RKO (cell line): ENCODE results near the gene ZNF613.
A peak's percentile ranks its signal among the peaks of the same experiment; 100 is the strongest.
"Not testable (repeated sequence)": the region's sequence is repeated elsewhere in the genome, so short reads cannot be mapped to it uniquely, and the experiment has no call there.

ENCODE experiments used
- DNase-seq: peaks from one replicate; pipeline ENCODE4 v3.0.0-alpha.2; 2016; ENCODE audit warnings: low spot score

The ZNF613 gene

GRCh38 chr19:51926784-51927741 lies at the start of gene ZNF613:
Gene ZNF613 (plus strand): TSS chr19:51927472. CDS start chr19:51936221, 8,749 bp downstream.
- peak; percentile 94 for DNase-seq

GRCh38 chr19:51882518-51882917 lies 44.8 kb upstream of the ZNF613 start:
- DNase-seq, result no peak

DNA sequence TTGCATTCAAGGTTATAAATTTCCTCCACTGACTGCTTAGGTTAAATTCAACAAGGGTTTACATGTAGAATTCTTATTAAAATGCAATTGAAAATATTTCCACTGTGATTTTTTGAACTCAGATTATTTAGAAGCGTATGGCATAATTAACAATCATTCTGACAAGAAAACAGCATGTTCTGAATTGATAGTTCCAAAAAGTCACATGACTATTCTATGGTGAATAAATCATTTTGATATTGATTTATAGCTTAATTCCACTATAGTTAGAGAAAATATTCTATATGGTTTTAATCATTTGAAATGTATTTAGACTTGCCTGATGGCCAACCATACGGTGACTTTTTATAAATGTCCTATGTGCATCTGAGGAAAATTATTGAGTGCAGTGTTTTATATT lies 42.6 kb upstream of the ZNF613 start:
- no peak for DNase-seq

GRCh38 chr19:51887522-51888498 lies 39.5 kb upstream of the ZNF613 start, which contains the start of gene ZNF577:
Gene ZNF577 (minus strand): TSS chr19:51887951. CDS start chr19:51880382, 7,569 bp downstream.
- DNase-seq, result no peak

- no peak for DNase-seq
Measured at GRCh38 chr19:51889934-51890333, 37.3 kb upstream of the ZNF613 start.

DNA sequence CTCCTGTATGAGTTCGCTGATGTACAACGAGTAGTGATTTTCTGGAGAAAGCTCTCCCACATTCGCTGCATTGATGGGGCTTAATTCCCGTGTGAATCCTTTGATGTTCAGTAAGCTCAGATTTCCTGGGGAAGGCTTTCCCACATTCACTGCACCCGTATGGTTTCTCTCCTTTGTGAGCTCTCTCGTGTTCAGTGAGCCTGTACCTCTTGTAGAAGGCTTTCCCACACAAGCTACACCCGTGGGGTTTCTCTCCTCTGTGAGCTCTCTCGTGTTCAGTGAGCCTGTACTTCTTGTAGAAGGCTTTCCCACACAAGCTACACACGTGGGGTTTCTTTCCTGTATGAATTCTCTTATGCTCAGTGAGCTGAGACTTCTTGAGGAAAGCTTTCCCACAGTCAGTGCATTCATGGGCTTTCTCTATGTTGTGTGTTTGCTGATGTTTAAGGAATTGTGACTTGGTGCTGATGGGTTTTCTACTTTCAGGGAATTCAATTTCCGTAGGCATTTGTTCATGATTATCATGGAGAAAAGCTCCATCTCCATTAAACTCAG lies 36.0 kb upstream of the ZNF613 start:
- DNase-seq, result no peak

- DNase-seq, result peak; percentile 28
Measured at GRCh38 chr19:51901860-51902259, 25.4 kb upstream of the ZNF613 start.

- DNase-seq, result peak; percentile 10
Measured at GRCh38 chr19:51903192-51903591, 24.1 kb upstream of the ZNF613 start.

DNA sequence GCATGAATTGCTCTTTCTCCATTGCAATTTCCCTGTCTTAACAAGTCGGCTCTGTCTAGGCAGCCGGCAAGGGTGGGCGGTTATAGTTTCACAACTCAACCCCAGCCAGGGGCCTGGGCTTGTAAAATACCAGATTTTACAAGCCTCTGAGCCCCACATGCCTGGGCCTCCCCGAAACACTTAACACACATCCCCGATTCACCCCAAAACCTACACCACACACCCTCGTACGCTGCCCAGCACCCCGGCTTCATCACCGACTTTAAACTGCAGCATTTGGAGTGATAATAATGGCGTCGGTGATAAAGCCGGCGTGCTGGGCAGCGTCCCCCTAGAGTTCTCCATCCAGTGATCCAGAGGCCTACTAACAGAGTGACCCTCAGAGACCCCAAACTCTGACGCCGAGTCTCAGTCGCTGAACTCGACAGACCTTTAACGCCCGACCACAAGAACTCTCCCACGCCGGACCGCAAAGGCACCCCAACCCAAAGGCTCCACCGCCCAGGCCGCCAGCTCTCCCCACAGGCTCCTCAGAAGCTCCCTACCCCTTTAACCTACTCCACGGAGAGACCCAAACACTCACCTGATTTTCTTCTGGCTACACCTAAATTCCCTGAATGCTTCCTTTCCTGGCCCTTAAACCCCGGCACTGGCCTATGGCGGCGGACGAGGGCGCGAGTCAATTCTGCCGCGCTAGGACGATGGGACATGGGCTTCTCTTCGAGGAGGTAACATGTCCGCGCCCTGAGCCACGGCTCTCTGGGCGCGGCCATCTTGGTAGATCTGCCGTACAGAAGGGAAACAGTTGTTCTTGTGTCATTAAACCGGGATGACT lies 22.7 kb upstream of the ZNF613 start, which contains the start of gene ZNF649:
ZNF649 (minus strand) TSS at position 687 of the 835 bp plus-strand sequence. CDS start 4,910 bp downstream, outside the sequence.
- DNase-seq, result peak; percentile 83

GRCh38 chr19:51905206-51905605 lies 22.1 kb upstream of the ZNF613 start:
- no peak for DNase-seq

DNA sequence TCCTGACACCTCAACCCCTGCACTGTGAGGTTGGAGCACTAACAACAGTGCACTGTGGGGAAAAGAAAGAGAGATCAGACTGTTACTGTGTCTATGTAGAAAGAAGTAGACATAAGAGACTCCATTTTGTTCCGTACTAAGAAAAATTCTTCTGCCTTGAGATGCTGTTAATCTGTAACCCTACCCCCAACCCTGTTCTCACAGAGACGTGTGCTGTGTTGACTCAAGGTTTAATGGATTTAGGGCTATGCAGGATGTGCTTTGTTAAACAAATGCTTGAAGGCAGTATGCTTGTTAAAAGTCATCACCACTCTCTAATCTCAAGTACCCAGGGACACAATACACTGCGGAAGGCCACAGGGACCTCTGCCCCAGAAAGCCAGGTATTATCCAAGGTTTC lies 21.6 kb upstream of the ZNF613 start:
- not testable (repeated sequence) for DNase-seq

GRCh38 chr19:51906108-51906507 lies 21.2 kb upstream of the ZNF613 start:
- DNase-seq, result not testable (repeated sequence)

DNA sequence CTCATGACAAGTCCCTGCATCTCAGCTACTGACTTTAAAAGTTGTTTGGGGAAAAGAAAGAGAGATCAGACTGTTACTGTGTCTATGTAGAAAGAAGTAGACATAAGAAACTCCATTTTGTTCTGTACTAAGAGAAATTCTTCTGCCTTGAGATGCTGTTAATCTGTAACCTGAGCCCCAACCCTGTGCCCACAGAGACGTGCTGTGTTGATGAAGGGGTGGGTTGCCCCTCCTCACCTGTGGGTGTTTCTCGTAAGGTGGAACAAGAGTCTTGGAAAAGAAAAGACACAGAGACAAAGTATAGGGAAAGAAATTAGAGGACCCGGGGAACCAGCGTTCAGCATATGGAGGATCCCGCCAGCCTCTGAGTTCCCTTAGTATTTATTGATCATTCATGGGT lies 19.3 kb upstream of the ZNF613 start:
- DNase-seq, result not testable (repeated sequence)

DNA sequence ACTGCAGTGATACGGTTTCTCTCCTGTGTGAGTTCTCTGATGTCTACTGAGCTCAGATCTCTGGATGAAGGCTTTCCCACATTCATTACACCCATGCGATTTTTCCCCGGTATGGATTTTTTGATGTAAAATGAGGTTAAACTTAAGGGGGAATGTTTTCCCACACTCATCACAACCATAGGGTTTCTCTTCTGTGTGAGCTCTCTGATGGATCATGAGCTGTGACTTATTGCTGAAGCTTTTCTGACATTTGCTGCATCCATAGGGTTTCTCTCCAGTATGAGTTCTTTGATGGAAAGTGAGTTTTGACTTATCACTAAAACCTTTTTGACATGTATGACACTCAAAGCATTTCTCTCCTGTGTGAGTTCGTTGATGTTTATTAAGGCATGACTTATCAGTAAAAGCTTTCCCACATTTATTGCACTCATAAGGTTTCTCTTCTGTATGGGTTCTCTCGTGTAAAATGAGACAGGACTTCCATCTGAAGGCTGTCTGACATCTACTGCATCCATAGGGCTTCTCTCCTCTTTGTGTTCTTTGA lies 11.9 kb upstream of the ZNF613 start:
- DNase-seq, result no peak

DNA sequence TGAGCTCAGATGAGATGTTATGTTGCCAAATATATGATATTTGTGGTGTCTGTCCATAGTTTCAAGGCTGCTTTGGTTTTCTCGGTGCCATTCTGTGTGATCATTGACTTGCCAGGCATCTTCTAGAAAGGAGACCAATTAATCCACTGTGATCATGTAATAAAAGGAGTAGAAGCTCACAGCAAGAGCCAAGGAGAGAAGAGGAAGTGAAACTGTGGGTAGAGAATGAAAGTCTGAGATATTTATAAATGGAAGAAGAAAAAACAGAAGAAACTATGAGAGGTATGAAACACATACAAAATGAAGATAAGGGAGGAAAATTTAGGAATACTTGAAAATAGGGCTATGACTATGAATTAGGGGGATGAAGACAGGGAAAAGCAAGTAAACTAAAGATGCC lies 11.1 kb upstream of the ZNF613 start:
- DNase-seq, result no peak

DNA sequence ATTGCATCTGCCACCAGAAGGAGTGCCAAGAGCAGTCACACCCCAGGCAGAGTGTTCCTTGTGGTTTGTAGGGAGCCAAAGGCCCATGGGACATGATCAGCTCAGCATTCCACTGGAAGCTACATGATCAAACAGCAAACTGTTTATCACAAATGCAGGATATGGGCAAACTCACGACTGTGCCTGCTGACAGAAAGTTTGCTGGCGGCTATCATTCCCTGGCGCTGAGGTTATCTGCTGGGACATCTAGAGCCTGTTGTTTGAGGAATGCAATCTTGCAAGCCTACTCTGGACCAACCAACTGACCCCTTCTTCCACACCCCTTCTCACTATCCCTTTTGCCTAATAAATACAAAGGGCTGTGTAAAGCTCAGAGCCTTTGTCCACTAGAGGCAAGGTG lies 7.7 kb upstream of the ZNF613 start:
- no peak for DNase-seq

DNA sequence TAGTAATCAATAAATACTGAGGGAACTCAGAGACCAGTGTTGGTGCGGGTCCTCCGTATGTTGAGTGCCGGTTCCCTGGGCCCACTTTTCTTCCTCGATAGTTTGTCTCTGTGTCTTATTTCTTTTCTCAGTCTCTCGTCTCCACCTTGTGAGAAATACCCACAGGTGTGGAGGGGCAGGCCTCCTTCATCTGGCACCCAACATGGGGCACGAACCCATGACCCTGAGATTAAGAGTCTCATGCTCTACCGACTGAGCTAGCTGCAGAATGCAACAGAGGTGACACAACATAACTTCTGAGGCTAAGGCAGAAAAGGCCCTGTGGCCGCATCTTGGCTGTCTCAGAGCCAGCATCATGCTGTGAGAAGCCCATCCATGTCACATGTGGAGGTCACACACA lies 5.3 kb upstream of the ZNF613 start:
- no peak for DNase-seq

DNA sequence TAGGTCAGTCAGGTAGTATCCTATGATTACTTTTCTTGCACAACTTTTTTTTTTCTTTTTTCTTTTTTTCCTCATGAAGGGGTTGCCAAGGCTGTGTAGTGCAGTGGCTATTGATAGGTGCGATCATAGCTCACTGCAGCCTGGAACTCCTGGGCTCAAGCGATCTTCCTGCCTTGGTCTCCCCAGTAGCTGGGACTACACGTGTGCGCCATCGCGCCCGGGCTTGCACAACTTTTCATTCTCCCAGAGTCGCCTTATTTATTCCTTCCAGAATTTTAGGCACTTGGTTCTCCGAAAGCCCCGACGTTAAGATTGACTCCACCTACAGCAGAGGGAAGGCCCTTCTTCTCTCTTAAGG lies 867 bp upstream of the ZNF613 start:
- no peak for DNase-seq

- no peak for DNase-seq
Measured at GRCh38 chr19:51927859-51928258, 587 bp downstream of the ZNF613 start.

DNA sequence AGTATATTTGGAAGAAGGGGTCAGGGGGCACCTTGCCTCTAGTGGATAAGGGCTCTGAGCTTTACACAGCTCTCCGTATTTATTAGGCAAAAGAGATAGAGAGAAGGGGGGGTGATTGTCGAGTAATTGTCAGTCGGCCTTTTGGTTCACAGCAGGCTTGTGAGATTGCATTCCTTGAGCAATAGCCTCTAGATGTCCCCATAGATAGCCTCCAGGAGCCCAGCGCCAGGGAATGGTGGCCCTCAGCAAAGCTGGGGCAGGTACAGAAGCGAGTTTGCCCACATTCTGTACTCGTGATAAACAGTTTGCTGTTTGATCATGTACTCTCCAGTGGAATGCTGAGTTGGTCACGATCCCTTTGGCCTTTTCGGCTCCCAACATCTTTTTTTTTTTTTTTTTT lies 4.6 kb downstream of the ZNF613 start:
- DNase-seq, result no peak

DNA sequence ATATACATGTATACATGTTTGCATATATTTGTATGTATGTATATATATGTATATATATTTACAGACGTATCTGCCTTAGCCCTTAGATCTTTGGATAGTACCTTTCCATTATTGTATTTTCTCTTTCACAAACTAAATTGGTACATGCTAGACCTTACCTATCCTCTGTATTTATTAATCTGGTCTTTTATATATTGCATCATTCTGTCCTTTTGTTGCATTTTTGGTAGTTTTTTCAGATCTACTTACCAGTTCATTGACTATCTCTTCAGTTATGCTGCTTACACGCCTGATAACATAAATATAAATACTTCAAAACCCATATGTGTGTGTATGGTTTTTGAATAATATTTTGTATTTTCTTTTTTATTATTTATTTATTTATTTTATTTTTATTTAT lies 11.7 kb downstream of the ZNF613 start:
- DNase-seq, result no peak
